ENCODE data around the gene CXXC5.
"Not testable (repeated sequence)": the region's sequence is repeated elsewhere in the genome, so short reads cannot be mapped to it uniquely, and the experiment has no call there.

GRCh38 chr5:139727615-139728014 is 79.5 kb downstream of the CXXC5 start:
- not testable (repeated sequence) for TF ChIP-seq EZH2 (IDR thresholded peaks at IDR 0.05; ENCODE audit: insufficient read depth, poor library complexity, severe bottlenecking); EZH2phosphoT487 (IDR thresholded peaks at IDR 0.05; ENCODE audit: insufficient read depth, low read depth)

All from GM23248 (cell line).